H9 (cell line): ENCODE results near the gene TMEM176B. TPM values are rescaled to one million over a fixed set of nuclear protein-coding genes. Genes with fewer than 3 reads are reported as not detected.

Experiments used
- DNase-seq: peaks from one replicate; pipeline ENCODE4 v3.0.0-alpha.2; 2017
- H2AFZ ChIP-seq: one replicate; pipeline ENCODE4 v1.6.1; 2013; ENCODE audit warnings: mild to moderate bottlenecking, low read length, control low read depth, moderate library complexity
- H2AK5ac ChIP-seq: 2 replicates; pipeline ENCODE4 v1.6.1; 2013; ENCODE audit warnings: low read length, control low read depth, mixed read lengths; ENCODE audit not compliant: insufficient read length
- H2BK120ac ChIP-seq: one replicate; pipeline ENCODE4 v1.6.1; 2013; ENCODE audit warnings: low read depth, mild to moderate bottlenecking, low read length, control low read depth, inconsistent platforms; ENCODE audit not compliant: poor library complexity, severe bottlenecking
- H2BK12ac ChIP-seq: 2 replicates; pipeline ENCODE4 v1.6.1; 2013; ENCODE audit warnings: low read length, control low read depth, mixed read lengths, low read depth; ENCODE audit not compliant: insufficient read length
- H2BK15ac ChIP-seq: 2 replicates; pipeline ENCODE4 v1.6.1; 2013; ENCODE audit warnings: low read depth, low read length, control low read depth
- H2BK20ac ChIP-seq: one replicate; pipeline ENCODE4 v1.6.1; 2013; ENCODE audit warnings: low read depth, mild to moderate bottlenecking, low read length, control low read depth, inconsistent platforms; ENCODE audit not compliant: poor library complexity, severe bottlenecking
- H2BK5ac ChIP-seq: 2 replicates; pipeline ENCODE4 v1.6.1; 2013; ENCODE audit warnings: low read length, control low read depth, mixed read lengths; ENCODE audit not compliant: insufficient read length
- H3K14ac ChIP-seq: 2 replicates; pipeline ENCODE4 v1.6.1; 2013; ENCODE audit warnings: low read length, control low read depth; ENCODE audit not compliant: insufficient read depth
- H3K18ac ChIP-seq: 2 replicates; pipeline ENCODE4 v1.6.1; 2013; ENCODE audit warnings: low read depth, mild to moderate bottlenecking, mixed read lengths, low read length, control low read depth; ENCODE audit not compliant: insufficient read length
- H3K23ac ChIP-seq: 2 replicates; pipeline ENCODE4 v1.6.1; 2013; ENCODE audit warnings: low read length, control low read depth, mixed read lengths, low read depth; ENCODE audit not compliant: insufficient read length
- H3K23me2 ChIP-seq: 2 replicates; pipeline ENCODE4 v1.6.1; 2013; ENCODE audit warnings: low read depth, mild to moderate bottlenecking, mixed read lengths, low read length, control low read depth; ENCODE audit not compliant: insufficient read length, poor library complexity, severe bottlenecking
- H3K27ac ChIP-seq: 2 replicates; pipeline ENCODE4 v1.5.1; 2013; ENCODE audit warnings: low read length, control low read depth, mixed read lengths, low read depth; ENCODE audit not compliant: insufficient read length
- H3K27me3 ChIP-seq: 2 replicates; pipeline ENCODE4 v1.6.1; 2013; ENCODE audit warnings: low read length, control low read depth, inconsistent platforms; ENCODE audit not compliant: insufficient read depth
- H3K4ac ChIP-seq: 2 replicates; pipeline ENCODE4 v1.6.1; 2013; ENCODE audit warnings: low read depth, mild to moderate bottlenecking, control low read depth, inconsistent platforms, low read length, moderate library complexity
- H3K4me1 ChIP-seq: 2 replicates; pipeline ENCODE4 v1.6.1; 2013; ENCODE audit warnings: low read length, control low read depth, inconsistent platforms; ENCODE audit not compliant: insufficient read depth
- H3K4me2 ChIP-seq: 2 replicates; pipeline ENCODE4 v1.6.1; 2013; ENCODE audit warnings: low read length, control low read depth, mixed read lengths; ENCODE audit not compliant: insufficient read length, insufficient read depth
- H3K56ac ChIP-seq: 2 replicates; pipeline ENCODE4 v1.6.1; 2013; ENCODE audit warnings: low read depth, mild to moderate bottlenecking, mixed read lengths, low read length, control low read depth; ENCODE audit not compliant: insufficient read length
- H3K79me1 ChIP-seq: 2 replicates; pipeline ENCODE4 v1.6.1; 2013; ENCODE audit warnings: low read depth, mild to moderate bottlenecking, moderate library complexity, low read length, control low read depth, inconsistent platforms; ENCODE audit not compliant: insufficient read depth, poor library complexity, severe bottlenecking
- H3K79me2 ChIP-seq: 2 replicates; pipeline ENCODE4 v1.6.1; 2013; ENCODE audit warnings: low read length, control low read depth, inconsistent platforms; ENCODE audit not compliant: insufficient read depth
- H3K9ac ChIP-seq: 2 replicates; pipeline ENCODE4 v1.6.1; 2013; ENCODE audit warnings: low read length, control low read depth, mixed read lengths; ENCODE audit not compliant: insufficient read length; ENCODE audit errors: extremely low read depth
- H3K9me3 ChIP-seq: one replicate; pipeline ENCODE4 v1.6.1; 2013; ENCODE audit warnings: low read depth, low read length, inconsistent platforms; ENCODE audit not compliant: control insufficient read depth
- H3T11ph ChIP-seq: one replicate; pipeline ENCODE4 v1.6.1; 2013; ENCODE audit warnings: mild to moderate bottlenecking, low read length, control low read depth, inconsistent platforms
- H4K20me1 ChIP-seq: one replicate; pipeline ENCODE4 v1.6.1; 2013; ENCODE audit not compliant: control insufficient read depth, insufficient read length, insufficient read depth
- H4K5ac ChIP-seq: 2 replicates; pipeline ENCODE4 v1.6.1; 2013; ENCODE audit warnings: low read depth, mild to moderate bottlenecking, mixed read lengths, low read length, control low read depth; ENCODE audit not compliant: insufficient read length
- H4K8ac ChIP-seq: replicated peaks from 2 replicates; pipeline ENCODE4 v1.6.1; 2013; ENCODE audit warnings: low read length, control low read depth, mixed read lengths, low read depth; ENCODE audit not compliant: insufficient read length
- H4K91ac ChIP-seq: 2 replicates; pipeline ENCODE4 v1.6.1; 2013; ENCODE audit warnings: low read depth, mild to moderate bottlenecking, moderate library complexity, mixed read lengths, low read length, control low read depth; ENCODE audit not compliant: insufficient read length
- H3K27ac Mint-ChIP-seq, 3 experiments: 2 replicates in 2 of 3; 3 replicates in 1 of 3; pipeline ENCODE4 v1.8.0; 2020 to 2021; ENCODE audit warnings: mixed read lengths in 3 of 3, mild to moderate bottlenecking in 1 of 3, moderate library complexity in 1 of 3
- H3K27me3 Mint-ChIP-seq: 2 replicates; pipeline ENCODE4 v1.8.0; 2021; ENCODE audit warnings: low read depth, mild to moderate bottlenecking, moderate library complexity, mixed read lengths
- H3K36me3 Mint-ChIP-seq, 3 experiments: 2 replicates in 2 of 3; 3 replicates in 1 of 3; pipeline ENCODE4 v1.8.0; 2020 to 2021; ENCODE audit warnings: low read depth in 3 of 3, mixed read lengths in 3 of 3; ENCODE audit not compliant: insufficient read depth in 1 of 3
- H3K4me1 Mint-ChIP-seq, 2 experiments: 2 replicates each; pipeline ENCODE4 v1.8.0; 2020; ENCODE audit warnings: mixed read lengths in 2 of 2
- H3K4me3 Mint-ChIP-seq, 2 experiments: 2 replicates in 1 of 2; 3 replicates in 1 of 2; pipeline ENCODE4 v1.8.0; 2020 to 2021; ENCODE audit warnings: mild to moderate bottlenecking in 2 of 2, mixed read lengths in 2 of 2, moderate library complexity in 1 of 2
- H3K9me3 Mint-ChIP-seq, 2 experiments: 2 replicates in 1 of 2; 3 replicates in 1 of 2; pipeline ENCODE4 v1.8.0; 2020; ENCODE audit warnings: mild to moderate bottlenecking in 2 of 2, mixed read lengths in 2 of 2, moderate library complexity in 1 of 2
- CTCF ChIP-seq: fragments of 200-600 bp; sonication (generic); conservative IDR thresholded peaks from 3 replicates; pipeline ENCODE4 v1.8.0; 2021; ENCODE audit warnings: antibody characterized with exemption, mild to moderate bottlenecking
- WGBS: extraction: QIAGEN DNeasy Blood & Tissue Kit; methylation state at CpG from one replicate; pipeline ENCODE4 v1.1.7; 2013; ENCODE audit warnings: missing lambda C conversion rate, low lambda C conversion rate, mixed read lengths; ENCODE audit not compliant: insufficient read length; ENCODE audit errors: extremely low coverage; 5-methylcytosine and 5-hydroxymethylcytosine counted together
- total RNA-seq: library from RNA; stranded (reverse); gene quantifications from 2 replicates; pipeline ENCODE4 v1.2.1, GENCODE V29; 2021

TMEM176B gene
- total RNA-seq, 1 experiment from 2014 or later = 0.85 TPM

GRCh38 chr7:150826061-150826849 is 26.1 kb upstream of the TMEM176B start:
- no peak for DNase-seq
- Mint-ChIP-seq H3K4me1 (peaks cover 4 to 8% of the 10 kb centered on the region in 2 experiments; a peak in 3 of 4 replicates), H3K4me3 (no peak overlapping the region; a peak in 1 of 5 replicates), H3K9me3 (no peaks in the 10 kb centered on the region), H3K27ac (no peak overlapping the region), H3K27me3 (peaks cover 32% of the 10 kb centered on the region), H3K36me3 (no peaks in the 10 kb centered on the region)
- H4K8ac ChIP-seq = no peak overlapping the region
- H3K9me3 ChIP-seq = no peaks in the 10 kb centered on the region
- no peaks in the 10 kb centered on the region for H3K23me2 ChIP-seq
- H2BK20ac ChIP-seq = no peak overlapping the region
- no peak overlapping the region for H2AK5ac ChIP-seq
- H2BK12ac ChIP-seq = no peak overlapping the region
- H3K9ac ChIP-seq = no peak overlapping the region
- no peak overlapping the region for H3K56ac ChIP-seq
- H3K27me3 ChIP-seq = no peaks in the 10 kb centered on the region
- no peak overlapping the region for H2BK120ac ChIP-seq
- no peak overlapping the region for H4K5ac ChIP-seq
- H3K4ac ChIP-seq = no peak overlapping the region
- no peak overlapping the region for H2BK15ac ChIP-seq
- no peak for TF ChIP-seq CTCF
- no peaks in the 10 kb centered on the region for H4K20me1 ChIP-seq
- no peak overlapping the region for H2AFZ ChIP-seq
- H3K4me1 ChIP-seq = no peaks in the 10 kb centered on the region
- no peaks in the 10 kb centered on the region for H3K79me1 ChIP-seq
- H4K91ac ChIP-seq = no peak overlapping the region
- no peak overlapping the region for H3K18ac ChIP-seq
- no peak overlapping the region for H3K23ac ChIP-seq
- WGBS = no CpG with 5 or more reads among the region's 6 CpGs
- no peaks in the 10 kb centered on the region for H3K79me2 ChIP-seq
- no peak overlapping the region for H3T11ph ChIP-seq
- no peak overlapping the region; the same call in 1 of the 2 replicates for H3K14ac ChIP-seq
- H2BK5ac ChIP-seq = no peak overlapping the region
- H3K4me2 ChIP-seq = no peak overlapping the region
- no peak overlapping the region for H3K27ac ChIP-seq
